ENCODE measurements around the gene SLC2A4RG.

GRCh38 chr20:63734111-63734945 lies 5.2 kb upstream of the SLC2A4RG start:
- TF ChIP-seq POLR2A (IDR thresholded peaks at IDR 0.05; ENCODE audit: low read depth) = no peak
- no peak for TF ChIP-seq CTCF (IDR thresholded peaks at IDR 0.05)
- TF ChIP-seq EP300 (IDR thresholded peaks at IDR 0.05) = no peak
